SK-N-SH (cell line): ENCODE data around the gene MRPL43. TPM values are rescaled to one million over a fixed set of nuclear protein-coding genes. Genes with fewer than 3 reads are reported as not detected.

Experiments used
- CTCF ChIA-PET: fragments of 300-600, 350-600 bp; formaldehyde crosslinking; extraction: SDS; loops from one replicate; lab custom pipeline; 2021; lab: Yijun Ruan, JAX
- POLR2A ChIA-PET: fragments of 350-600 bp; sonication (Branson Sonifier 250); formaldehyde crosslinking; extraction: SDS; loops from one replicate; lab custom pipeline; 2020; ENCODE audit warnings: antibody characterized with exemption, inconsistent platforms; lab: Yijun Ruan, JAX
- DNase-seq: peaks from one replicate; pipeline ENCODE4 v3.0.0; 2012
- H2AFZ ChIP-seq: fragments of 200-600 bp; sonication (generic); 2 replicates; pipeline ENCODE4 v1.8.1; 2016; ENCODE audit warnings: antibody characterized with exemption, mild to moderate bottlenecking, low read depth
- H3F3A ChIP-seq: fragments of 200-600 bp; sonication (generic); replicated peaks from 2 replicates; pipeline ENCODE3; 2016; ENCODE audit warnings: antibody characterized with exemption, mild to moderate bottlenecking; ENCODE audit not compliant: insufficient read depth
- H3K27ac ChIP-seq, 2 experiments: fragments of 200-500 bp in 1 of 2; fragments of 200-600 bp in 1 of 2; sonication (Bioruptor generic) in 1 of 2; sonication (generic), shearing (Covaris generic) in 1 of 2; 2 replicates each; pipeline versions ENCODE4 v1.5.1 to v1.6.1; 2014 to 2016; ENCODE audit warnings: low read depth in 2 of 2, inconsistent platforms in 1 of 2, low read length in 1 of 2, mild to moderate bottlenecking in 1 of 2, mixed read lengths in 1 of 2
- H3K27me3 ChIP-seq: fragments of 200-600 bp; sonication (generic), shearing (Covaris generic); 2 replicates; pipeline ENCODE4 v1.6.1; 2016; ENCODE audit warnings: mixed run types; ENCODE audit not compliant: insufficient read depth
- H3K36me3 ChIP-seq, 2 experiments: fragments of 200-500 bp in 1 of 2; fragments of 200-600 bp in 1 of 2; sonication (Bioruptor generic) in 1 of 2; sonication (generic) in 1 of 2; replicated peaks in 1 of 2; 2 replicates each; pipeline versions ENCODE3 to v1.5.1; 2014 to 2016; ENCODE audit warnings: low read length in 1 of 2, mild to moderate bottlenecking in 1 of 2; ENCODE audit not compliant: insufficient read depth in 2 of 2, control insufficient read depth in 1 of 2
- H3K4me1 ChIP-seq, 2 experiments: fragments of 200-500 bp in 1 of 2; fragments of 200-600 bp in 1 of 2; sonication (Bioruptor generic) in 1 of 2; sonication (generic), shearing (Covaris generic) in 1 of 2; 2 replicates each; pipeline versions ENCODE4 v1.5.1 to v1.6.1; 2014 to 2016; ENCODE audit warnings: low read depth in 1 of 2, low read length in 1 of 2, mixed run types in 1 of 2; ENCODE audit not compliant: insufficient read depth in 2 of 2, control insufficient read depth in 1 of 2
- H3K4me2 ChIP-seq: fragments of 200-600 bp; sonication (generic), shearing (Covaris generic); 2 replicates; pipeline ENCODE4 v1.6.1; 2017; ENCODE audit warnings: mixed run types
- H3K4me3 ChIP-seq, 2 experiments: fragments of 200-500 bp in 1 of 2; fragments of 200-600 bp in 1 of 2; sonication (Bioruptor generic) in 1 of 2; sonication (generic), shearing (Covaris generic) in 1 of 2; 2 replicates each; pipeline versions ENCODE4 v1.5.1 to v1.8.1; 2014 to 2016; ENCODE audit warnings: low read depth in 2 of 2, inconsistent platforms in 1 of 2, low read length in 1 of 2, mild to moderate bottlenecking in 1 of 2, mixed read lengths in 1 of 2, moderate library complexity in 1 of 2
- H3K79me2 ChIP-seq: fragments of 200-600 bp; sonication (generic); 2 replicates; pipeline ENCODE4 v1.8.1; 2017; ENCODE audit warnings: mild to moderate bottlenecking; ENCODE audit not compliant: insufficient read depth
- H3K9ac ChIP-seq: fragments of 200-600 bp; sonication (generic); 2 replicates; pipeline ENCODE4 v1.6.1; 2017; ENCODE audit warnings: mixed run types
- H3K9me2 ChIP-seq: fragments of 200-600 bp; sonication (generic); 2 replicates; pipeline ENCODE4 v1.6.1; 2017; ENCODE audit warnings: mixed run types
- H3K9me3 ChIP-seq: fragments of 200-600 bp; sonication (generic); 2 replicates; pipeline ENCODE4 v1.6.1; 2017; ENCODE audit warnings: mixed run types, mild to moderate bottlenecking, moderate library complexity
- H4K20me1 ChIP-seq: fragments of 200-600 bp; sonication (generic); 2 replicates; pipeline ENCODE4 v1.6.1; 2017; ENCODE audit warnings: mild to moderate bottlenecking, mixed run types; ENCODE audit not compliant: insufficient read depth
- CHD2 ChIP-seq: fragments of 150-350 bp; IDR thresholded peaks from 2 replicates; pipeline ENCODE4 v1.6.1; 2018; ENCODE audit warnings: low read length; ENCODE audit not compliant: partially characterized antibody
- ELF1 ChIP-seq: IDR thresholded peaks from 2 replicates; pipeline ENCODE4 v1.4.0; 2012
- EP300 ChIP-seq, 2 experiments: IDR thresholded peaks; 2 replicates each; pipeline versions ENCODE4 v1.4.0 to v1.6.1; 2012; ENCODE audit warnings: borderline replicate concordance in 1 of 2, low read depth in 1 of 2, low read length in 1 of 2
- EZH2phosphoT487 ChIP-seq: fragments of 200-600 bp; sonication (generic); IDR thresholded peaks from 2 replicates; pipeline ENCODE4 v1.6.1; 2017; ENCODE audit warnings: low read depth, mixed run types, mild to moderate bottlenecking, antibody characterized with exemption, moderate library complexity, borderline replicate concordance
- MEF2A ChIP-seq: IDR thresholded peaks from 2 replicates; pipeline ENCODE4 v1.4.0; 2012; ENCODE audit warnings: low read depth, borderline replicate concordance
- NFIC ChIP-seq: IDR thresholded peaks from 2 replicates; pipeline ENCODE4 v1.4.0; 2012; ENCODE audit warnings: borderline replicate concordance
- NRF1 ChIP-seq: IDR thresholded peaks from 2 replicates; pipeline ENCODE4 v1.6.1; 2012; ENCODE audit warnings: low read depth, mild to moderate bottlenecking, low read length
- POLR2AphosphoS5 ChIP-seq: IDR thresholded peaks from 2 replicates; pipeline ENCODE4 v1.6.1; 2012; ENCODE audit warnings: low read depth, low read length
- RAD21 ChIP-seq: IDR thresholded peaks from 2 replicates; pipeline ENCODE4 v1.6.1; 2012; ENCODE audit warnings: mild to moderate bottlenecking, low read length
- REST ChIP-seq: IDR thresholded peaks from 2 replicates; pipeline ENCODE4 v1.6.1; 2012; ENCODE audit warnings: mild to moderate bottlenecking, low read depth, low read length, moderate library complexity
- RFX5 ChIP-seq: IDR thresholded peaks from 2 replicates; pipeline ENCODE4 v1.6.1; 2012; ENCODE audit warnings: mild to moderate bottlenecking, improper control_type of control experiment, low read length
- SMC3 ChIP-seq: IDR thresholded peaks from 2 replicates; pipeline ENCODE4 v1.6.1; 2012; ENCODE audit warnings: low read depth, low read length, improper control_type of control experiment
- TAF1 ChIP-seq: IDR thresholded peaks from 2 replicates; pipeline ENCODE4 v1.6.1; 2012; ENCODE audit warnings: low read depth, mild to moderate bottlenecking, low read length, moderate library complexity, borderline replicate concordance
- USF1 ChIP-seq: IDR thresholded peaks from 2 replicates; pipeline ENCODE4 v1.4.0; 2012; ENCODE audit warnings: low read depth, borderline replicate concordance
- YY1 ChIP-seq: IDR thresholded peaks from 2 replicates; pipeline ENCODE4 v1.4.0; 2012; ENCODE audit warnings: low read depth, mild to moderate bottlenecking
- WGBS: methylation state at CpG from one replicate; pipeline ENCODE4 v1.1.6; 2017; ENCODE audit warnings: low lambda C conversion rate; 5-methylcytosine and 5-hydroxymethylcytosine counted together
- polyA plus RNA-seq, 3 experiments: library from polyadenylated mRNA; depleted of rRNA; stranded (reverse); fragments of >200 nt; gene quantifications; 2 replicates each; pipeline ENCODE4 v1.2.3, GENCODE V29; 2012
- TF ChIP-seq, protein P1 (sequence below): fragments of 150-350 bp; IDR thresholded peaks from 2 replicates; pipeline ENCODE4 v1.6.1; 2017; ENCODE audit warnings: antibody characterized with exemption, low read length, low read depth, borderline replicate concordance
- TF ChIP-seq, protein P2 (sequence below): IDR thresholded peaks from 2 replicates; pipeline ENCODE4; 2012
- TF ChIP-seq, protein P3 (sequence below): IDR thresholded peaks from 2 replicates; pipeline ENCODE4 v1.4.0; 2012; ENCODE audit warnings: low read depth

MRPL43 gene
- polyA plus RNA-seq, 1 of the 3 experiments (the other 2 are of a cell fraction), result 208 TPM

- ChIA-PET CTCF (interaction anchor here (0.9 to 24.5 kb wide), 6 partner anchors 6 to 35 kb away, joined by 3 to 443 read pairs (median 50); partner anchors contain the start of genes MRPL43, PDZD7, SFXN3 and TWNK), POLR2A (interaction anchor here (0.6 to 0.9 kb wide), 2 partner anchors 39 to 453 kb away, joined by 3 read pairs; no protein-coding TSS in a partner anchor)
- H3K9ac ChIP-seq, result no peak overlapping the region
- H4K20me1 ChIP-seq, result peaks cover 37% of the 10 kb centered on the region
- DNase-seq, result no peak
- peaks cover 21% of the 10 kb centered on the region for H3F3A ChIP-seq
- H3K4me1 ChIP-seq, result peaks cover 16 to 38% of the 10 kb centered on the region in 2 experiments; a peak in 3 of 4 replicates
- no peak overlapping the region for H3K27ac ChIP-seq
- no peaks in the 10 kb centered on the region for H3K27me3 ChIP-seq
- H3K4me3 ChIP-seq, result no peak overlapping the region
- no peak for TF ChIP-seq CHD2
- no peak for TF ChIP-seq TAF1
- TF ChIP-seq, protein P1, sequence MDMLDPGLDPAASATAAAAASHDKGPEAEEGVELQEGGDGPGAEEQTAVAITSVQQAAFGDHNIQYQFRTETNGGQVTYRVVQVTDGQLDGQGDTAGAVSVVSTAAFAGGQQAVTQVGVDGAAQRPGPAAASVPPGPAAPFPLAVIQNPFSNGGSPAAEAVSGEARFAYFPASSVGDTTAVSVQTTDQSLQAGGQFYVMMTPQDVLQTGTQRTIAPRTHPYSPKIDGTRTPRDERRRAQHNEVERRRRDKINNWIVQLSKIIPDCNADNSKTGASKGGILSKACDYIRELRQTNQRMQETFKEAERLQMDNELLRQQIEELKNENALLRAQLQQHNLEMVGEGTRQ, result no peak
- no peak for TF ChIP-seq NFIC
- no peak for TF ChIP-seq YY1
- TF ChIP-seq EZH2phosphoT487, result no peak
- no peak for TF ChIP-seq ELF1
- no peak for TF ChIP-seq RFX5
- TF ChIP-seq, protein P2, sequence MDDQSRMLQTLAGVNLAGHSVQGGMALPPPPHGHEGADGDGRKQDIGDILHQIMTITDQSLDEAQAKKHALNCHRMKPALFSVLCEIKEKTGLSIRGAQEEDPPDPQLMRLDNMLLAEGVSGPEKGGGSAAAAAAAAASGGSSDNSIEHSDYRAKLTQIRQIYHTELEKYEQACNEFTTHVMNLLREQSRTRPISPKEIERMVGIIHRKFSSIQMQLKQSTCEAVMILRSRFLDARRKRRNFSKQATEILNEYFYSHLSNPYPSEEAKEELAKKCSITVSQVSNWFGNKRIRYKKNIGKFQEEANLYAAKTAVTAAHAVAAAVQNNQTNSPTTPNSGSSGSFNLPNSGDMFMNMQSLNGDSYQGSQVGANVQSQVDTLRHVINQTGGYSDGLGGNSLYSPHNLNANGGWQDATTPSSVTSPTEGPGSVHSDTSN, result no peak
- no peak for TF ChIP-seq NRF1
- TF ChIP-seq, protein P3, sequence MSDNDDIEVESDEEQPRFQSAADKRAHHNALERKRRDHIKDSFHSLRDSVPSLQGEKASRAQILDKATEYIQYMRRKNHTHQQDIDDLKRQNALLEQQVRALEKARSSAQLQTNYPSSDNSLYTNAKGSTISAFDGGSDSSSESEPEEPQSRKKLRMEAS, result no peak
- TF ChIP-seq POLR2AphosphoS5, result no peak
- TF ChIP-seq RAD21, result no peak
- no peak for TF ChIP-seq REST
- TF ChIP-seq SMC3, result no peak
- TF ChIP-seq MEF2A, result no peak
- no peak for TF ChIP-seq EP300 (IDR thresholded peaks at IDR 0.05; ENCODE audit: borderline replicate concordance in 1 of 2, low read depth in 1 of 2, low read length in 1 of 2)
- TF ChIP-seq USF1, result no peak
- H3K79me2 ChIP-seq, result peaks cover 55% of the 10 kb centered on the region
- H2AFZ ChIP-seq, result no peak overlapping the region
- WGBS, result 75% methylated on average over 2 of the region's 18 CpGs
- no peaks in the 10 kb centered on the region for H3K9me2 ChIP-seq
- peaks cover 38 to 48% of the 10 kb centered on the region in 2 experiments for H3K36me3 ChIP-seq
- H3K4me2 ChIP-seq, result no peak overlapping the region
- no peaks in the 10 kb centered on the region for H3K9me3 ChIP-seq
Measured at GRCh38 chr10:101003639-101004206, 16.4 kb upstream of the MRPL43 start.
